ENCODE data around the gene ZBTB46. TPM values are rescaled to one million over a fixed set of nuclear protein-coding genes. Genes with fewer than 3 reads are reported as not detected.

ZBTB46 gene
- total RNA-seq, 3 donors from 2014 or later: 8.2 to 18.7 (median 10.7) TPM

- Histone ChIP-seq H3K27ac (no peak overlapping the region), H3K4me1 (no peaks in the 10 kb centered on the region), H3K27me3 (no peaks in the 10 kb centered on the region), H3K36me3 (no peaks in the 10 kb centered on the region), H3K4me3 (no peak overlapping the region), H3K9me3 (no peaks in the 10 kb centered on the region)
- intact Hi-C loops (cut with DNase I; ENCODE audit: low total_unique reads): no loop called here
- TF ChIP-seq CTCF (IDR thresholded peaks at IDR 0.05): no peak
- TF ChIP-seq POLR2AphosphoS5 (IDR thresholded peaks at IDR 0.05): no peak
- no peak for TF ChIP-seq POLR2A (IDR thresholded peaks at IDR 0.05)
- no peak for DNase-seq (ENCODE audit: low spot score in 2 of 2)
These were observed 35.8 kb downstream of the ZBTB46 start for GRCh38 chr20:63795178-63795830.

- TF ChIP-seq POLR2AphosphoS5 (IDR thresholded peaks at IDR 0.05) (no peak), CTCF (IDR thresholded peaks at IDR 0.05) (no peak), POLR2A (IDR thresholded peaks at IDR 0.05) (no peak)
- H3K4me3 ChIP-seq: no peak overlapping the region
- intact Hi-C loops (cut with DNase I; ENCODE audit: low total_unique reads): no loop called here
These were observed 36.5 kb downstream of the ZBTB46 start for GRCh38 chr20:63794614-63795013.

GRCh38 chr20:63792866-63793265 lies 38.2 kb downstream of the ZBTB46 start:
- H3K27ac ChIP-seq: peak overlapping the region in 1 of 2 donors; percentile 81

More at GRCh38 chr20:63794614-63795013, 36.5 kb downstream of the ZBTB46 start:
- Histone ChIP-seq H3K36me3 (no peaks in the 10 kb centered on the region), H3K4me1 (no peaks in the 10 kb centered on the region), H3K9me3 (no peaks in the 10 kb centered on the region), H3K27ac (no peak overlapping the region), H3K27me3 (no peaks in the 10 kb centered on the region)
- DNase-seq (ENCODE audit: low spot score in 2 of 2): no peak

GRCh38 chr20:63791497-63792156 lies 39.4 kb downstream of the ZBTB46 start:
- TF ChIP-seq CTCF (IDR thresholded peaks at IDR 0.05) (no peak), POLR2A (IDR thresholded peaks at IDR 0.05) (no peak), POLR2AphosphoS5 (IDR thresholded peaks at IDR 0.05) (no peak)
- Histone ChIP-seq H3K4me3 (no peak overlapping the region), H3K27me3 (no peaks in the 10 kb centered on the region), H3K9me3 (no peaks in the 10 kb centered on the region), H3K4me1 (no peaks in the 10 kb centered on the region), H3K36me3 (no peaks in the 10 kb centered on the region), H3K27ac (peak overlapping the region in 1 of 2 donors; percentile 81)
- DNase-seq (ENCODE audit: low spot score in 2 of 2): no peak
- intact Hi-C loops (cut with DNase I; ENCODE audit: low total_unique reads): no loop called here

More at GRCh38 chr20:63792866-63793265, 38.2 kb downstream of the ZBTB46 start:
- intact Hi-C loops (cut with DNase I; ENCODE audit: low total_unique reads): no loop called here
- Histone ChIP-seq H3K27me3 (no peaks in the 10 kb centered on the region), H3K4me1 (no peaks in the 10 kb centered on the region), H3K4me3 (no peak overlapping the region), H3K9me3 (no peaks in the 10 kb centered on the region), H3K36me3 (no peaks in the 10 kb centered on the region)
- no peak for DNase-seq (ENCODE audit: low spot score in 2 of 2)
- no peak for TF ChIP-seq CTCF (IDR thresholded peaks at IDR 0.05)
- TF ChIP-seq POLR2A (IDR thresholded peaks at IDR 0.05): no peak
- no peak for TF ChIP-seq POLR2AphosphoS5 (IDR thresholded peaks at IDR 0.05)

GRCh38 chr20:63790572-63791168 lies 40.4 kb downstream of the ZBTB46 start:
- Histone ChIP-seq H3K4me1 (no peaks in the 10 kb centered on the region), H3K36me3 (no peaks in the 10 kb centered on the region), H3K27me3 (no peaks in the 10 kb centered on the region), H3K27ac (peak overlapping the region in 1 of 2 donors; percentile 81), H3K4me3 (no peak overlapping the region), H3K9me3 (no peaks in the 10 kb centered on the region)
- TF ChIP-seq POLR2AphosphoS5 (IDR thresholded peaks at IDR 0.05) (no peak), POLR2A (IDR thresholded peaks at IDR 0.05) (no peak), CTCF (IDR thresholded peaks at IDR 0.05) (no peak)
- DNase-seq (ENCODE audit: low spot score in 2 of 2): no peak
- intact Hi-C loops (cut with DNase I; ENCODE audit: low total_unique reads): no loop called here
